HL-60 (cell line): ENCODE measurements around the gene URGCP.

Experiments used
- CTCF ChIP-seq: IDR thresholded peaks from one replicate; pipeline ENCODE4 v1.5.1; 2011; ENCODE audit warnings: low read length, control low read depth, inconsistent platforms; ENCODE audit not compliant: insufficient read depth
- POLR2AphosphoS5 ChIP-seq: IDR thresholded peaks from 2 replicates; pipeline ENCODE4 v1.6.1; 2012; ENCODE audit warnings: low read depth

DNA sequence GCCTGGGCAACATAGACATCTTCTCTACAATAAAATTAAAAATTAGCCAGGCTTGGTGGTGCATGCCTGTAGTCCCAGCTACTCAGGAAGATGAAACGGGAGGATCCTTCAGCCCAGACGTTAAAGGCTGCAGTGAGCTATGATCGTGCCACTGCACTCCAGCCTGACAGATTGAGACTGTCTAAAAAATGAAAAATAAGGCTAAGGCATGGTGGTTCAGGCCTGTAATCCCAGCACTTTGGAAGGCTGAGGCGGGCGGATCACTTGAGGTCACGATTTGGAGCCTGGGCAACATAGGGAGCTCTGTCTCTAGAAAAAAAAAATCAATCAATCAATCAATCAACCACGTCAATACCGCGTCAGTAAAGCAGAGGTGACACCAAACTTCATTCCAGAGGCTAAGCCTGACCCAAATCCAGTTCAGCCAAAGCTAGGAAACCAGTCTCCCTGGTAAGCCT lies 68.2 kb downstream of the URGCP start:
- TF ChIP-seq CTCF: no peak
- TF ChIP-seq POLR2AphosphoS5: no peak
